ENCODE measurements around the gene RELL1.

RELL1 gene

GRCh38 chr4:37715889-37716402 lies 29.8 kb upstream of the RELL1 start:
- TF ChIP-seq, protein P1, sequence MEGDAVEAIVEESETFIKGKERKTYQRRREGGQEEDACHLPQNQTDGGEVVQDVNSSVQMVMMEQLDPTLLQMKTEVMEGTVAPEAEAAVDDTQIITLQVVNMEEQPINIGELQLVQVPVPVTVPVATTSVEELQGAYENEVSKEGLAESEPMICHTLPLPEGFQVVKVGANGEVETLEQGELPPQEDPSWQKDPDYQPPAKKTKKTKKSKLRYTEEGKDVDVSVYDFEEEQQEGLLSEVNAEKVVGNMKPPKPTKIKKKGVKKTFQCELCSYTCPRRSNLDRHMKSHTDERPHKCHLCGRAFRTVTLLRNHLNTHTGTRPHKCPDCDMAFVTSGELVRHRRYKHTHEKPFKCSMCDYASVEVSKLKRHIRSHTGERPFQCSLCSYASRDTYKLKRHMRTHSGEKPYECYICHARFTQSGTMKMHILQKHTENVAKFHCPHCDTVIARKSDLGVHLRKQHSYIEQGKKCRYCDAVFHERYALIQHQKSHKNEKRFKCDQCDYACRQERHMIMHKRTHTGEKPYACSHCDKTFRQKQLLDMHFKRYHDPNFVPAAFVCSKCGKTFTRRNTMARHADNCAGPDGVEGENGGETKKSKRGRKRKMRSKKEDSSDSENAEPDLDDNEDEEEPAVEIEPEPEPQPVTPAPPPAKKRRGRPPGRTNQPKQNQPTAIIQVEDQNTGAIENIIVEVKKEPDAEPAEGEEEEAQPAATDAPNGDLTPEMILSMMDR (conservative IDR thresholded peaks at IDR 0.05) = no peak
- H3K27ac ChIP-seq = no peak overlapping the region

GRCh38 chr4:37710491-37710890 lies 24.3 kb upstream of the RELL1 start:
- TF ChIP-seq, protein P1 (conservative IDR thresholded peaks at IDR 0.05) = no peak
- H3K27ac ChIP-seq = no peak overlapping the region

GRCh38 chr4:37706032-37706431 lies 19.9 kb upstream of the RELL1 start:
- no peak overlapping the region for H3K27ac ChIP-seq
- TF ChIP-seq, protein P1 (conservative IDR thresholded peaks at IDR 0.05) = no peak

DNA sequence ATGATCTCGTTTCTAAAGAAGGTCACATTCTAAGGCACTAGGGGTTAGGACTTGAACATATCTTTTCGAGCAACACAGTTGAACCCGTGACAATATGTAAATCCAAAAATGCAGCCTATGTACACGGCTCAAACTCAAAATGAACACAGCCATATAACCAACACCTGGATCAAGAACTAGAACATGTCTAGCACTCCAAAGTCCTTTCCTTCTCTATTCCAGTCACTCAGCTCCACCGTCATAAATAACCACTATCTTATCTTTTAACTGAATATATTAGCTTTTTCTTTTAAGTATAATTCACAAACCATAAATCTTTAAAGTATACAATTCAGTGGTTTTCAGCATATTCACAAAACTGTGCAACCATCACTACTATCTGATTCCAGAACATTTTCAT lies 19.4 kb upstream of the RELL1 start:
- no peak overlapping the region for H3K27ac ChIP-seq
- TF ChIP-seq, protein P1 (conservative IDR thresholded peaks at IDR 0.05) = no peak

DNA sequence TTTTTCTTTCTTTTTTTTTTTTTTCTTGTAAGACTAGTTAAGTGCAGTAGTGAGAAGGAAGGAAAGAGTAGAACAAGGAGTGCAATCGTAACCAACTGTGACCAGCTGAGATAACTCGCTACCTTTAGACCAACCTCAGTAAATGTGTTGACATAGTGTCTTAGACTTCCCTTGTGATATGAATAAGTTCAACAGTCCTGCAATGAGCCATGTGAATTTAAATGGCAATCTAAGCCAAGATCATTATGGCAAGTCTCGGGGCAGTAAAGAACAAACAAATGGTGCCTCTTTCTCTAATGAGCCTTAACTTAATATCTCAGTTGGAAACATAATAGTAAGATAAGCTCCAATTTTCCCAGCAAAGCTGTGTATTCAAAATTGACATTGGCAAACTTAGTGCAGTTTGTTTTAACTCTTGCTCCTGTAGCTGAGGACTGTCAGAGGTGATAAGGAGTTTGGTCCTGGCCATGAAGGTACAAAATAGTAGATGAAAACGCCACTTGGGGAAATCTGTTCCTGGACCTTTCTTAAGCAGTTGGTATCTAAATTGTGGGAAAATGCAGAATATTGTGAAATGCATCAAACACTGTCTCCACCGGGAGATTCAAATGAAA lies 13.8 kb upstream of the RELL1 start:
- no peak overlapping the region for H3K27ac ChIP-seq
- TF ChIP-seq, protein P1 (conservative IDR thresholded peaks at IDR 0.05) = no peak

DNA sequence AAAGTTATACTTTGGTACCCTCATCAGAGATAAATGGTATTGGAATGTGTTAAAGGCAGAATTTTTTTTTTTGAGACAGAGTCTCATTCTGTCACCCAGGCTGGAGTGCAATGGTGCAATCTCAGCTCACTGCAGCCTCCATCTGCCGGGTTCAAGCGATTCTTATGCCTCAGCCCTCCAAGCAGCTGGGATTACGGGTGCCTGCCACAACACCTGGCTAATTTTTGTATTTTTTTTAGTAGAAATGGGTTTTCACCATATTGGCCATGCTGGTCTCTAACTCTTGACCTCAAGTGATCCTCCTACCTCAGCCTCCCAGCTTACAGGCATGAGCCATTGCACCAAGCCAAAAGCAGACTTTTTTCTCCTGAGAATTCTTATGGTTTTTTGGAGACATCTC lies 11.4 kb upstream of the RELL1 start:
- TF ChIP-seq, protein P1 (conservative IDR thresholded peaks at IDR 0.05) = no peak
- no peak overlapping the region for H3K27ac ChIP-seq

GRCh38 chr4:37693450-37694190 lies 7.4 kb upstream of the RELL1 start:
- TF ChIP-seq, protein P1 (conservative IDR thresholded peaks at IDR 0.05) = no peak
- no peak overlapping the region for H3K27ac ChIP-seq

All from VCaP (cell line).